Ramos (cell line): ENCODE results near the gene RIPOR2.
"Not testable (repeated sequence)": the region's sequence is repeated elsewhere in the genome, so short reads cannot be mapped to it uniquely, and the experiment has no call there.

Experiments used
- in situ Hi-C: fragments of 300-500 bp; cut with MboI; formaldehyde crosslinking; loops from one replicate; pipeline ENCODE4 v1.14.3; 2022; ENCODE audit warnings: low sequenced_read_pairs; ENCODE audit not compliant: unreplicated experiment

RIPOR2 gene

GRCh38 chr6:24778121-24778520, 157.6 kb downstream of the RIPOR2 start:
- in situ Hi-C loops = no loop called here

GRCh38 chr6:24777227-24777626, 158.5 kb downstream of the RIPOR2 start:
- in situ Hi-C loops = no loop called here

GRCh38 chr6:24775520-24776058, 160.2 kb downstream of the RIPOR2 start:
- in situ Hi-C loops = no loop called here

- in situ Hi-C loops = no loop called here
Measured at GRCh38 chr6:24774696-24775519, 160.9 kb downstream of the RIPOR2 start, which contains the start of gene GMNN. Gene GMNN (plus strand): TSS chr6:24774937. CDS start chr6:24777247, 2,310 bp downstream.

- in situ Hi-C loops = loop anchor here (10.0 kb wide), 1 partner anchor 184 kb away; no protein-coding TSS in a partner anchor
Measured at GRCh38 chr6:24768361-24768760, 167.4 kb downstream of the RIPOR2 start.

- in situ Hi-C loops = loop anchor here (10.0 kb wide), 1 partner anchor 182 kb away; no protein-coding TSS in a partner anchor
Measured at GRCh38 chr6:24766680-24767462, 168.9 kb downstream of the RIPOR2 start.

GRCh38 chr6:24765968-24766367, 169.8 kb downstream of the RIPOR2 start:
- in situ Hi-C loops = loop anchor here (10.0 kb wide), 1 partner anchor 181 kb away; no protein-coding TSS in a partner anchor

GRCh38 chr6:24764833-24765828, 170.6 kb downstream of the RIPOR2 start:
- in situ Hi-C loops = loop anchor here (10.0 kb wide), 1 partner anchor 180 kb away; no protein-coding TSS in a partner anchor

- in situ Hi-C loops = loop anchor here (10.0 kb wide), 1 partner anchor 179 kb away; no protein-coding TSS in a partner anchor
Measured at GRCh38 chr6:24763578-24763977, 172.2 kb downstream of the RIPOR2 start.

GRCh38 chr6:24761851-24762250, 173.9 kb downstream of the RIPOR2 start:
- in situ Hi-C loops = loop anchor here (10.0 kb wide), 1 partner anchor 177 kb away; no protein-coding TSS in a partner anchor

GRCh38 chr6:24761193-24761835, 174.4 kb downstream of the RIPOR2 start:
- in situ Hi-C loops = loop anchor here (10.0 kb wide), 1 partner anchor 177 kb away; no protein-coding TSS in a partner anchor

- in situ Hi-C loops = loop anchor here (10.0 kb wide), 1 partner anchor 175 kb away; no protein-coding TSS in a partner anchor
Measured at GRCh38 chr6:24760210-24760609, 175.6 kb downstream of the RIPOR2 start.

GRCh38 chr6:24759718-24760117, 176.0 kb downstream of the RIPOR2 start:
- in situ Hi-C loops = loop anchor here (10.0 kb wide), 1 partner anchor 175 kb away; no protein-coding TSS in a partner anchor

- in situ Hi-C loops = no loop called here
Measured at GRCh38 chr6:24757611-24758010, 178.1 kb downstream of the RIPOR2 start.

- in situ Hi-C loops = no loop called here
Measured at GRCh38 chr6:24755279-24755678, 180.5 kb downstream of the RIPOR2 start.

- in situ Hi-C loops = not testable (repeated sequence)
Measured at GRCh38 chr6:24754378-24754777, 181.4 kb downstream of the RIPOR2 start.
